ENCODE results near the gene NOXO1. TPM values are rescaled to one million over a fixed set of nuclear protein-coding genes. Genes with fewer than 3 reads are reported as not detected.

The NOXO1 gene
- total RNA-seq, 1 experiment from 2014 or later = not detected

DNA sequence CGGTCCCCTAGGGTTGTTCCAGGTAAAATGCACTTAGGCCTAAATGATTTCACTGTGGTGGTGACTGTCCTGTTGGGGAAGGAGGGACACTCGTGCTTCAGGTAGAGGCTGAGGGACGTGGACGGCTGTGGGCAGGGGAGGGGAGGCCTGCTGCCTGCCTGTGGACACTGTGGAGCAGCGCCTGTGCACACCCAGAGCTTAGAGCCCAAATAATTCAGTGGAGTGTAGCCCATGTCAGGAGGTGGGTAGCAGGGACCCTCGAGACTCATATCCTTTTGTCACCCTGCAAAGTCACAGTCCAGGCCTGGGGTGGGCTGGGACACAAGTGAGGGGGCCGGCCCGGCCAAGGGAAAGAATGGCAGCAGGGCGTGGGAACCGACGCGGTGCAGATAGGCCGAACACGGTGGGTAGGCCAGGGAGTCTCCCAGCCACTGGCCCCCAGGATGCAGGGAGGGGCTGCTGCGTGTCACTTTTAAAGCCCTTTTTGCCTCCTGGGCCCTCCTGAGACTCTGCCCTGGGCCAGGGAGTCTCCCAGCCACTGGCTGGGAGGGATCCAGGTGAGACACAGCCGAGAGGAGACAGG is 44.7 kb upstream of the NOXO1 start:
- H3K36me3 ChIP-seq (ENCODE audit: insufficient read depth, low read length) = no peaks in the 10 kb centered on the region
- H3K4me1 ChIP-seq (ENCODE audit: low read length) = peaks cover 7% of the 10 kb centered on the region
- H4K20me1 ChIP-seq (ENCODE audit: insufficient read depth, low read depth, low read length) = no peaks in the 10 kb centered on the region
- H3K4me3 ChIP-seq (ENCODE audit: low read length) = no peak overlapping the region
- H3K79me2 ChIP-seq (ENCODE audit: low read length) = no peaks in the 10 kb centered on the region
- no peak overlapping the region for H3K4me2 ChIP-seq (ENCODE audit: low read depth, low read length, poor library complexity, severe bottlenecking)
- H3K27ac ChIP-seq (ENCODE audit: low read length) = no peak overlapping the region
- H3K9me2 ChIP-seq (replicated peaks; ENCODE audit: insufficient read depth, low read length) = no peaks in the 10 kb centered on the region
- DNase-seq = no peak
- H3K9me3 ChIP-seq (ENCODE audit: low read length) = no peaks in the 10 kb centered on the region
- no peak overlapping the region for H2AFZ ChIP-seq (ENCODE audit: low read length)
- H3K9ac ChIP-seq (ENCODE audit: low read length) = no peak overlapping the region
- H3K27me3 ChIP-seq (ENCODE audit: low read length) = no peaks in the 10 kb centered on the region

- H3K36me3 ChIP-seq (ENCODE audit: insufficient read depth, low read length) = no peaks in the 10 kb centered on the region
- no peaks in the 10 kb centered on the region for H4K20me1 ChIP-seq (ENCODE audit: insufficient read depth, low read depth, low read length)
- no peak overlapping the region for H3K4me2 ChIP-seq (ENCODE audit: low read depth, low read length, poor library complexity, severe bottlenecking)
- no peaks in the 10 kb centered on the region for H3K27me3 ChIP-seq (ENCODE audit: low read length)
- no peak overlapping the region for H3K9ac ChIP-seq (ENCODE audit: low read length)
- H3K27ac ChIP-seq (ENCODE audit: low read length) = no peak overlapping the region
- H3K9me2 ChIP-seq (replicated peaks; ENCODE audit: insufficient read depth, low read length) = no peaks in the 10 kb centered on the region
- H3K4me3 ChIP-seq (ENCODE audit: low read length) = no peak overlapping the region
- no peaks in the 10 kb centered on the region for H3K79me2 ChIP-seq (ENCODE audit: low read length)
- H2AFZ ChIP-seq (ENCODE audit: low read length) = no peak overlapping the region
- H3K4me1 ChIP-seq (ENCODE audit: low read length) = peaks cover 7% of the 10 kb centered on the region
- H3K9me3 ChIP-seq (ENCODE audit: low read length) = no peaks in the 10 kb centered on the region
- no peak for DNase-seq
Measured at GRCh38 chr16:2025251-2025650, 44.0 kb upstream of the NOXO1 start.

- Histone ChIP-seq H4K20me1 (ENCODE audit: insufficient read depth, low read depth, low read length) (no peaks in the 10 kb centered on the region), H3K4me1 (ENCODE audit: low read length) (peaks cover 7% of the 10 kb centered on the region), H3K9me2 (replicated peaks; ENCODE audit: insufficient read depth, low read length) (no peaks in the 10 kb centered on the region), H3K4me3 (ENCODE audit: low read length) (no peak overlapping the region), H3K27ac (ENCODE audit: low read length) (no peak overlapping the region), H3K36me3 (ENCODE audit: insufficient read depth, low read length) (no peaks in the 10 kb centered on the region), H3K9ac (ENCODE audit: low read length) (no peak overlapping the region), H3K4me2 (ENCODE audit: low read depth, low read length, poor library complexity, severe bottlenecking) (no peak overlapping the region), H3K27me3 (ENCODE audit: low read length) (no peaks in the 10 kb centered on the region), H3K9me3 (ENCODE audit: low read length) (no peaks in the 10 kb centered on the region), H3K79me2 (ENCODE audit: low read length) (no peaks in the 10 kb centered on the region), H2AFZ (ENCODE audit: low read length) (no peak overlapping the region)
- no peak for DNase-seq
Measured at GRCh38 chr16:2024032-2024420, 42.8 kb upstream of the NOXO1 start.

DNA sequence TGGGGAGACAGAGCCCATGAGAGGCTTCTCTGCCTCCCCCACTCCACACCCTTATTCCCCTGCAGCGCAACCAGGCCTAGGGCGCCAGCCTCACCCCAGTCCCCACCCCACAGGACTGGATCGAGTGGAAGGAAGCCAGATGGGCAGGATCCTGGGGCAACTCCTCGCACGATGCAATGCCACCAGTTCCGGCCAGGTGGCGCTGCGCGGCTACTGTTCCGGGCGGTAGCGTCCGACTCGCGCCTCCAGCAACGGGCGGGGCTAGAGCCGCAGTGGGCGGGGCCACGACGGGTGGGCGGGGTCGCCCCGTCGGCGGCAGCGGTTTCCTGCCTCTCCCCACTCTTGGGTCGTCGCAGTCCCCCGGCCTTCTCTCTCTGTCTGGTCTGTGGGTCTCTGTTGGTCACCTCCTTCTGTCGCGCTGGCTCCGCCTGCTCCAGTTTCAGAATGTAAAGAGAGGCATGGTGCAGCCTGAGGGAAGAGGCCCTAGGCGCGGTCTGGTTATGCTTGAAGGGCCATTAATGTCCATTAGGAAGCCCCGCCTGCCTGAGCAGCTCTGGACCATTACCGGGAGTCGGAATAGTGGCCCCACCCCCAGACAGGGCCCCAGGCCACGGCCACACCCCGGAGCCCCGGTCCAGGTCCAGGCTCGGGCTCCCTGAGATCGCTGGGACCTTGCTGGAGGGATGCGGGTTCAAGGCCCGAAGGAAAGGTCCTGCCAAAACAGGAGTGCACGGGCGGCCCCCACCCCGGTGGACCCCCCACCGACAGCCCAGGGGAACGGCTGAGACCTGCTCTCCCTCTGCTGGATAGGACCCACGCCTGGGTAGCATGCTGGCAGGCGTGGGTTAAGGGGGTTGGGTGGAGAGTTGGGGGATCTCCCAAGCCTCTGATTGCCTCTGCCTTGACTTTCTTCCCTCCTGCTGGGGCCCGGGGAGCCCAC is 42.1 kb upstream of the NOXO1 start:
- no peaks in the 10 kb centered on the region for H4K20me1 ChIP-seq (ENCODE audit: insufficient read depth, low read depth, low read length)
- H3K79me2 ChIP-seq (ENCODE audit: low read length) = no peaks in the 10 kb centered on the region
- peak; percentile 96 for DNase-seq
- no peaks in the 10 kb centered on the region for H3K36me3 ChIP-seq (ENCODE audit: insufficient read depth, low read length)
- no peaks in the 10 kb centered on the region for H3K27me3 ChIP-seq (ENCODE audit: low read length)
- H3K4me3 ChIP-seq (ENCODE audit: low read length) = peak overlapping the region; percentile 51; the same call in 1 of the 2 replicates
- no peaks in the 10 kb centered on the region for H3K9me2 ChIP-seq (replicated peaks; ENCODE audit: insufficient read depth, low read length)
- peak overlapping the region; percentile 69; the same call in 1 of the 2 replicates for H2AFZ ChIP-seq (ENCODE audit: low read length)
- H3K27ac ChIP-seq (ENCODE audit: low read length) = no peak overlapping the region
- H3K4me2 ChIP-seq (ENCODE audit: low read depth, low read length, poor library complexity, severe bottlenecking) = peak overlapping the region; percentile 58
- H3K9ac ChIP-seq (ENCODE audit: low read length) = peak overlapping the region; percentile 52
- H3K9me3 ChIP-seq (ENCODE audit: low read length) = no peaks in the 10 kb centered on the region
- H3K4me1 ChIP-seq (ENCODE audit: low read length) = peaks cover 7% of the 10 kb centered on the region

- DNase-seq = no peak
- no peaks in the 10 kb centered on the region for H3K36me3 ChIP-seq (ENCODE audit: insufficient read depth, low read length)
- peak overlapping the region; percentile 51; the same call in 1 of the 2 replicates for H3K4me3 ChIP-seq (ENCODE audit: low read length)
- H3K4me2 ChIP-seq (ENCODE audit: low read depth, low read length, poor library complexity, severe bottlenecking) = peak overlapping the region; percentile 58
- H3K79me2 ChIP-seq (ENCODE audit: low read length) = no peaks in the 10 kb centered on the region
- no peaks in the 10 kb centered on the region for H3K27me3 ChIP-seq (ENCODE audit: low read length)
- no peaks in the 10 kb centered on the region for H3K9me2 ChIP-seq (replicated peaks; ENCODE audit: insufficient read depth, low read length)
- H3K9me3 ChIP-seq (ENCODE audit: low read length) = no peaks in the 10 kb centered on the region
- H4K20me1 ChIP-seq (ENCODE audit: insufficient read depth, low read depth, low read length) = no peaks in the 10 kb centered on the region
- no peak overlapping the region for H3K27ac ChIP-seq (ENCODE audit: low read length)
- peaks cover 7% of the 10 kb centered on the region for H3K4me1 ChIP-seq (ENCODE audit: low read length)
- peak overlapping the region; percentile 52 for H3K9ac ChIP-seq (ENCODE audit: low read length)
- H2AFZ ChIP-seq (ENCODE audit: low read length) = peak overlapping the region; percentile 69; the same call in 1 of the 2 replicates
Measured at GRCh38 chr16:2022723-2023091, 41.4 kb upstream of the NOXO1 start.

- no peak overlapping the region for H3K9ac ChIP-seq (ENCODE audit: low read length)
- no peak overlapping the region for H2AFZ ChIP-seq (ENCODE audit: low read length)
- H3K9me2 ChIP-seq (replicated peaks; ENCODE audit: insufficient read depth, low read length) = no peaks in the 10 kb centered on the region
Measured at GRCh38 chr16:2019921-2020831, 38.9 kb upstream of the NOXO1 start.

GRCh38 chr16:2019518-2019920 is 38.2 kb upstream of the NOXO1 start, which contains the start of gene NPW:
Gene NPW, plus strand, starts transcription at chr16:2019785.
- peaks cover 7% of the 10 kb centered on the region for H3K4me1 ChIP-seq (ENCODE audit: low read length)
- no peak within 1 kb of the TSS for H3K27ac ChIP-seq (ENCODE audit: low read length)
- no peaks in the 10 kb centered on the region for H3K9me3 ChIP-seq (ENCODE audit: low read length)
- H3K36me3 ChIP-seq (ENCODE audit: insufficient read depth, low read length) = no peaks in the 10 kb centered on the region
- H2AFZ ChIP-seq (ENCODE audit: low read length) = no peak within 1 kb of the TSS
- H3K9me2 ChIP-seq (replicated peaks; ENCODE audit: insufficient read depth, low read length) = no peaks in the 10 kb centered on the region
- H3K27me3 ChIP-seq (ENCODE audit: low read length) = no peaks in the 10 kb centered on the region
- no peaks in the 10 kb centered on the region for H4K20me1 ChIP-seq (ENCODE audit: insufficient read depth, low read depth, low read length)
- no peaks in the 10 kb centered on the region for H3K79me2 ChIP-seq (ENCODE audit: low read length)
- H3K9ac ChIP-seq (ENCODE audit: low read length) = no peak within 1 kb of the TSS
- DNase-seq = peak; percentile 65
- no peak within 1 kb of the TSS for H3K4me3 ChIP-seq (ENCODE audit: low read length)
- H3K4me2 ChIP-seq (ENCODE audit: low read depth, low read length, poor library complexity, severe bottlenecking) = no peak within 1 kb of the TSS

More at GRCh38 chr16:2019921-2020831, 38.9 kb upstream of the NOXO1 start:
- Histone ChIP-seq H3K4me1 (ENCODE audit: low read length) (peaks cover 7% of the 10 kb centered on the region), H3K79me2 (ENCODE audit: low read length) (no peaks in the 10 kb centered on the region), H3K27ac (ENCODE audit: low read length) (no peak overlapping the region), H3K4me2 (ENCODE audit: low read depth, low read length, poor library complexity, severe bottlenecking) (no peak overlapping the region), H3K36me3 (ENCODE audit: insufficient read depth, low read length) (no peaks in the 10 kb centered on the region), H3K4me3 (ENCODE audit: low read length) (no peak overlapping the region), H4K20me1 (ENCODE audit: insufficient read depth, low read depth, low read length) (no peaks in the 10 kb centered on the region), H3K9me3 (ENCODE audit: low read length) (no peaks in the 10 kb centered on the region), H3K27me3 (ENCODE audit: low read length) (no peaks in the 10 kb centered on the region)
- DNase-seq = no peak
